GM21786 (cell line): Measurements from ENCODE around the gene SLC9A1.
"Not testable (repeated sequence)": the region's sequence is repeated elsewhere in the genome, so short reads cannot be mapped to it uniquely, and the experiment has no call there.

ENCODE experiments used
- ATAC-seq: cut with Tn5 transposase; IDR thresholded peaks from one replicate; pipeline ENCODE4 v1.9.1; 2021; ENCODE audit not compliant: unreplicated experiment

The SLC9A1 gene

GRCh38 chr1:27135541-27136235 is 19.2 kb downstream of the SLC9A1 start:
- no peak for ATAC-seq

GRCh38 chr1:27133991-27134390 is 20.9 kb downstream of the SLC9A1 start:
- peak; percentile 77 for ATAC-seq

GRCh38 chr1:27133158-27133557 is 21.8 kb downstream of the SLC9A1 start:
- no peak for ATAC-seq

- ATAC-seq, result no peak
These were observed 22.3 kb downstream of the SLC9A1 start for GRCh38 chr1:27132624-27133023.

- ATAC-seq, result no peak
These were observed 22.8 kb downstream of the SLC9A1 start for GRCh38 chr1:27132147-27132546.

GRCh38 chr1:27130798-27131197 is 24.1 kb downstream of the SLC9A1 start:
- ATAC-seq, result no peak

GRCh38 chr1:27129225-27129624 is 25.7 kb downstream of the SLC9A1 start:
- ATAC-seq, result no peak

- no peak for ATAC-seq
These were observed 27.5 kb downstream of the SLC9A1 start for GRCh38 chr1:27127419-27127818.

GRCh38 chr1:27126391-27126790 is 28.5 kb downstream of the SLC9A1 start:
- no peak for ATAC-seq

GRCh38 chr1:27125125-27125524 is 29.8 kb downstream of the SLC9A1 start:
- not testable (repeated sequence) for ATAC-seq

- ATAC-seq, result no peak
These were observed 30.5 kb downstream of the SLC9A1 start for GRCh38 chr1:27124405-27124804.

GRCh38 chr1:27122652-27123051 is 32.3 kb downstream of the SLC9A1 start:
- no peak for ATAC-seq

GRCh38 chr1:27120854-27121253 is 34.1 kb downstream of the SLC9A1 start:
- no peak for ATAC-seq

- ATAC-seq, result no peak
These were observed 36.6 kb downstream of the SLC9A1 start for GRCh38 chr1:27118440-27118689.

- no peak for ATAC-seq
These were observed 37.0 kb downstream of the SLC9A1 start for GRCh38 chr1:27117733-27118439.

- no peak for ATAC-seq
These were observed 38.2 kb downstream of the SLC9A1 start for GRCh38 chr1:27116697-27117096.

- no peak for ATAC-seq
These were observed 38.7 kb downstream of the SLC9A1 start for GRCh38 chr1:27116232-27116631.

GRCh38 chr1:27114546-27114945 is 40.4 kb downstream of the SLC9A1 start:
- no peak for ATAC-seq

- no peak for ATAC-seq
These were observed 41.1 kb downstream of the SLC9A1 start for GRCh38 chr1:27113861-27114260.

GRCh38 chr1:27111626-27112573 is 43.0 kb downstream of the SLC9A1 start:
- ATAC-seq, result peak; percentile 77

- no peak for ATAC-seq
These were observed 45.7 kb downstream of the SLC9A1 start for GRCh38 chr1:27109103-27109822.
